Measurements from ENCODE around the gene SHANK3. TPM values are rescaled to one million over a fixed set of nuclear protein-coding genes. Genes with fewer than 3 reads are reported as not detected.

Gene SHANK3
- polyA plus RNA-seq, 1 donor (not counting 4 experiments of a cell fraction or from before 2014, with no cell fraction given), result 1.00 TPM

DNA sequence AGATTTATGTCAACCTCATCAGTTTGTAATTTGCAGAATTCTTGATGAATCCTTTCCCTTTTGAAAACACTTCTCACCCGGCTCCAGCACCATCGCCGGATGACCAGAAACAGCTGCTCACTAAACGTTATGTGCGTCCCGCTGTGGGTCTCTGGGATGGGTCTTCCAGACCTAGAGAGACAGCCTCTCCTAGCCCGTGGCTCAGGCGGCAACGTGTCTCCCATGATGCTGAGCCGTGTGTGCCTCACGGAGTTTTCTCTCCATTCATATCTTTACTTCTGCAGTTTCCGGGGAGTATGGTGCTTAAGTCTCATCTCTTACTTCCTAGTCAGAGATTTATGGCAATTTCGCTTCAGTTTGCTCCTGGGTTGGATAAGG, 40.4 kb downstream of the SHANK3 start:
- no peak for TF ChIP-seq EZH2 (IDR thresholded peaks at IDR 0.05; ENCODE audit: low read length)
- TF ChIP-seq, protein P1, sequence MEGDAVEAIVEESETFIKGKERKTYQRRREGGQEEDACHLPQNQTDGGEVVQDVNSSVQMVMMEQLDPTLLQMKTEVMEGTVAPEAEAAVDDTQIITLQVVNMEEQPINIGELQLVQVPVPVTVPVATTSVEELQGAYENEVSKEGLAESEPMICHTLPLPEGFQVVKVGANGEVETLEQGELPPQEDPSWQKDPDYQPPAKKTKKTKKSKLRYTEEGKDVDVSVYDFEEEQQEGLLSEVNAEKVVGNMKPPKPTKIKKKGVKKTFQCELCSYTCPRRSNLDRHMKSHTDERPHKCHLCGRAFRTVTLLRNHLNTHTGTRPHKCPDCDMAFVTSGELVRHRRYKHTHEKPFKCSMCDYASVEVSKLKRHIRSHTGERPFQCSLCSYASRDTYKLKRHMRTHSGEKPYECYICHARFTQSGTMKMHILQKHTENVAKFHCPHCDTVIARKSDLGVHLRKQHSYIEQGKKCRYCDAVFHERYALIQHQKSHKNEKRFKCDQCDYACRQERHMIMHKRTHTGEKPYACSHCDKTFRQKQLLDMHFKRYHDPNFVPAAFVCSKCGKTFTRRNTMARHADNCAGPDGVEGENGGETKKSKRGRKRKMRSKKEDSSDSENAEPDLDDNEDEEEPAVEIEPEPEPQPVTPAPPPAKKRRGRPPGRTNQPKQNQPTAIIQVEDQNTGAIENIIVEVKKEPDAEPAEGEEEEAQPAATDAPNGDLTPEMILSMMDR (optimal IDR thresholded peaks at IDR 0.05 in 1 of 3, IDR thresholded peaks at IDR 0.05 in 1 of 3, conservative IDR thresholded peaks at IDR 0.05 in 1 of 3; ENCODE audit: extremely low read depth in 1 of 3, insufficient read depth in 2 of 3, low read length in 3 of 3), result no peak
- H3K9me1 ChIP-seq (ENCODE audit: control insufficient read depth, extremely low read depth, insufficient read depth, low read length), result no peaks in the 10 kb centered on the region
- no peak overlapping the region for H3K4me3 ChIP-seq (ENCODE audit: control insufficient read depth in 2 of 3, extremely low read depth in 1 of 3, insufficient read depth in 2 of 3, low read depth in 1 of 3, low read length in 3 of 3)

DNA sequence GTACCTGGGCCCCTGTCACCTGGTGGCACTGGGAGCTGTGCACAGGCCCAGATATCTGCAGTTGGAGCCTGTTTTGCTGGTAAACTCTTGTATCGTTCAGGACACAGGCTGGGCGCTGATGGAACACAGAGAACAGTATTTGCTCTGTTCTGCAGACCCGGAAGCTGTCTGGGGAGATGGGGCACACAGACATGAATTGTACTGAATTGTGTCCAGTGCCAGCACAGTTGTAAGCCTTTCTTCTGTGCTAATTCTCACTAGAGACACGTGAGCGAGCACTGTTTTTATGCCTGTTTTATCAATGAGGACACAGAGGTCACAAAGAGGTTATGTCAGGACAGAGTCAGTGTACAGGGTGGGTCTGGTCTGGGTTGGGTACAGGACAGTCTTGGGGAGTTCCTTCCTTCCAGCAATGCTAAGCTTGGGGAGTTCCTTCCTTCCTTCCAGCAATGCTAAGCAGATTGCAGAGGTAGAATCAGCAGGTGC, 41.0 kb downstream of the SHANK3 start:
- H3K79me2 ChIP-seq (ENCODE audit: control insufficient read depth, insufficient read depth, low read length), result no peaks in the 10 kb centered on the region
- H3K27ac ChIP-seq (ENCODE audit: control insufficient read depth, insufficient read depth, low read length), result no peak overlapping the region
- H3K9ac ChIP-seq (ENCODE audit: control insufficient read depth, extremely low read depth, insufficient read depth, low read length), result no peak overlapping the region
- H3K9me3 ChIP-seq (ENCODE audit: control insufficient read depth, low read depth, low read length), result no peaks in the 10 kb centered on the region
- no peaks in the 10 kb centered on the region for H3K9me1 ChIP-seq (ENCODE audit: control insufficient read depth, extremely low read depth, insufficient read depth, low read length)
- H3K4me1 ChIP-seq (ENCODE audit: control insufficient read depth, extremely low read depth, insufficient read depth, low read length), result no peaks in the 10 kb centered on the region
- H3K4me3 ChIP-seq (ENCODE audit: control insufficient read depth in 2 of 3, extremely low read depth in 1 of 3, insufficient read depth in 2 of 3, low read depth in 1 of 3, low read length in 3 of 3), result no peak overlapping the region
- dilution Hi-C loops (cut with MboI; ENCODE audit: extremely low pct_ligation_motif_present, low sequenced_read_pairs), result no loop called here
- no peak overlapping the region for H2AFZ ChIP-seq (ENCODE audit: control insufficient read depth, low read length)
- peaks cover 0 to 6% of the 10 kb centered on the region in 2 experiments for H3K36me3 ChIP-seq (ENCODE audit: control insufficient read depth in 2 of 2, extremely low read depth in 1 of 2, insufficient read depth in 2 of 2, low read length in 2 of 2)
- H3K4me2 ChIP-seq (ENCODE audit: control insufficient read depth, extremely low read depth, insufficient read depth, low read depth, low read length), result no peak overlapping the region
- H3K27me3 ChIP-seq (ENCODE audit: control insufficient read depth, extremely low read depth, insufficient read depth, low read length), result no peaks in the 10 kb centered on the region
- no peak for TF ChIP-seq EZH2 (IDR thresholded peaks at IDR 0.05; ENCODE audit: low read length)
- TF ChIP-seq, protein P1 (optimal IDR thresholded peaks at IDR 0.05 in 1 of 3, IDR thresholded peaks at IDR 0.05 in 1 of 3, conservative IDR thresholded peaks at IDR 0.05 in 1 of 3; ENCODE audit: extremely low read depth in 1 of 3, insufficient read depth in 2 of 3, low read length in 3 of 3), result no peak
- FAIRE-seq (no peak), DNase-seq (ENCODE audit: low read depth, low spot score) (no peak)
- peaks cover 2% of the 10 kb centered on the region for H4K20me1 ChIP-seq (ENCODE audit: control insufficient read depth, extremely low read depth, insufficient read depth, low read length)

More for the DNA sequence above, 40.4 kb downstream of the SHANK3 start:
- peaks cover 2% of the 10 kb centered on the region for H4K20me1 ChIP-seq (ENCODE audit: control insufficient read depth, extremely low read depth, insufficient read depth, low read length)
- H2AFZ ChIP-seq (ENCODE audit: control insufficient read depth, low read length), result no peak overlapping the region
- H3K27ac ChIP-seq (ENCODE audit: control insufficient read depth, insufficient read depth, low read length), result no peak overlapping the region
- no peak overlapping the region for H3K9ac ChIP-seq (ENCODE audit: control insufficient read depth, extremely low read depth, insufficient read depth, low read length)
- no peaks in the 10 kb centered on the region for H3K4me1 ChIP-seq (ENCODE audit: control insufficient read depth, extremely low read depth, insufficient read depth, low read length)
- H3K36me3 ChIP-seq (ENCODE audit: control insufficient read depth in 2 of 2, extremely low read depth in 1 of 2, insufficient read depth in 2 of 2, low read length in 2 of 2), result peaks cover 0 to 6% of the 10 kb centered on the region in 2 experiments
- DNase-seq (ENCODE audit: low read depth, low spot score) (no peak), FAIRE-seq (no peak)
- H3K9me3 ChIP-seq (ENCODE audit: control insufficient read depth, low read depth, low read length), result no peaks in the 10 kb centered on the region
- H3K4me2 ChIP-seq (ENCODE audit: control insufficient read depth, extremely low read depth, insufficient read depth, low read depth, low read length), result no peak overlapping the region
- H3K27me3 ChIP-seq (ENCODE audit: control insufficient read depth, extremely low read depth, insufficient read depth, low read length), result no peaks in the 10 kb centered on the region
- H3K79me2 ChIP-seq (ENCODE audit: control insufficient read depth, insufficient read depth, low read length), result no peaks in the 10 kb centered on the region
- dilution Hi-C loops (cut with MboI; ENCODE audit: extremely low pct_ligation_motif_present, low sequenced_read_pairs), result no loop called here
